Stimulated activated CD8-positive, alpha-beta memory T cell treated with anti-CD3 and anti-CD28 coated beads, Interleukin-7, amount 100 ng/mL, for 1 hour (primary cell): Measurements from ENCODE around the gene RGL1.

Experiments used
- DNase-seq, 2 donors: peaks; one replicate each; pipeline ENCODE4 v3.0.0-alpha.2; 2020; ENCODE audit warnings: low read depth in 2 of 2

RGL1 gene

DNA sequence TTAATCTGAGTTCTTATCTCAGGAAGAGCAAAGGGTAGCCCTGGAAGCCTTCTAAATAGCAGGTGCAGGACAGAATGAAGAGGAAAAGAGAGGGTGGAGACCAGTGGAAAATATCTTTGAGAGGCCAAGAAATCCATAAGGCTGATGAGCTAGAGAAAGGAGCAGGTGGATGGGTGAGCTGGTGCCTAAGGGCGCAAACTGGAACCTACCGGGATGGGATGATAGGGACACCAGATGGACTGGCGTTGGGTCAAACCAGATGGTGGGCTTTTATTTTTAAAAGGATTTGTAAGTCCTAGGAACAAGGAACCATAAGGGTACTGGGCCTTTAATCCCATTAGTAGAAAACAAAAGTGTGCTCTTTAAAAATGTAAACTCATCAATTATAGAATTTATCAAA lies 59.7 kb downstream of the RGL1 start:
- DNase-seq = no peak

DNA sequence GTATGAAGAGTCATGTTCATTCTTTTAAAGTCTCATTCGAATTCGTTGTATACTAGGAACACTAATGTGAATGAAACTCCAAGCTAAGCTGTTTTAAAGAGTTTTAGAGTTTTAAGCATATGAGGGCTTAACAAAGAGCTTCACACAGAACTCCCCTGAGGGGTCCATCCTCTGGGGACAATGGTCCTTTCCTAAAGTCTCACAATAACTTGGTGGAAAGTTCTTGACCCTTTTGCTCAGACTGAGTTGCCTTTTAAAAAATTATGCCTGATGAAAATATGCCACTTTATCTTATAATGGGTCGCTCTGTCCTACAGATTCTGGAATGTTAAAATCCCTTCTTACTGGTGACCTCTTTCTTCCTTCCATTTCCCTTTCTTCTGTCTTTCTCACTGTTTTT lies 64.3 kb downstream of the RGL1 start:
- no peak for DNase-seq

DNA sequence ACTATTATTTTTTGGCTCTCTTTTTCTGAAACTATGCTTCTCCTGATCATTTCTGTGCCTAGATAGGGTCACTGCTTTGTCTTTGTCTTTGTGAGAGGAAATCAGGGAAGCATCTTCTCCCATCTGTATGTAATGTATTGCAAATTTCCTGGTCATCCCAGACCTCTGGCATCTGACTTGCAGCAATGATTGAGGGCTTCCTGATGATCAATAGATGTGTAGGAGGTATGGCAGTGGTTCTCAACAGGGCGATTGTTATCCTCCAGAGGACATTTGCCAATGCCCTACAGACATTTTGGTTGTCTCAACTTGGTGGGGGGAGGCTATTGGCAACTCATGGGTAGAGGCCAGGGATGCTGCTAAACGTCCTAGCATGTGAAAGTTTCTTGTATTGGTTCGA lies 64.7 kb downstream of the RGL1 start:
- no peak for DNase-seq

DNA sequence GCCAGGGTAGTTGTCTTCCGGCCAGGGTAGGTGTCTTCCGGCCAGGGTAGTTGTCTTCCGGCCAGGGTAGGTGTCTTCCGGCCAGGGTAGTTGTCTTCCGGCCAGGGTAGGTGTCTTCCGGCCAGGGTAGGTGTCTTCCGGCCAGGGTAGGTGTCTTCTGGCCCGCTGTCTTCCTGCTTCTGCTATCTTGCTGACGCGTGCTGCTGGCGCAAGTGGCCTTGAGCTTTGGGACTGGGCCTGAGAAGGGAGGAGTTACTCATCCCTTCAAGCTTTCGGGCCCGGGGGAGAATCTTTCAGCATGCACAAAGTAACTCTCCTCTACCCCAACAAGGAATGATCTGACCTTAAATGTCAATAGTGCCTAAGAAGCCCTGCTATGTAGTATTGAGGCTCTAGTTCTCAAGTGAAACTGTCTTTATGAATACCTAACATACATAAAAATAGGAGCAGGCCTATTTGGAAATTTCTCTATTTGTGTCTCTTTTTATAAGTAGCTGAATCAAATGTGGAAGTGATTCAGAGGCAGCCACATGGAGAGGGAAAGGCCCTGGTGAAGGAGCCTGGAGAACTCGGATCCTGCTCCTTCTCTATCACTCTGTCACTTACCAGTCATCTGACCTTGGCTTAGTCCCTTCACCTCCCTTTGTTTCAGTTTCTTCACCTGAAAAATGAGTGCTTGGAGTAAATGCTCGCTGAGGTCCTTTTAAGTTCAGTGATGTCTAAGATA lies 65.6 kb downstream of the RGL1 start:
- no peak for DNase-seq

DNA sequence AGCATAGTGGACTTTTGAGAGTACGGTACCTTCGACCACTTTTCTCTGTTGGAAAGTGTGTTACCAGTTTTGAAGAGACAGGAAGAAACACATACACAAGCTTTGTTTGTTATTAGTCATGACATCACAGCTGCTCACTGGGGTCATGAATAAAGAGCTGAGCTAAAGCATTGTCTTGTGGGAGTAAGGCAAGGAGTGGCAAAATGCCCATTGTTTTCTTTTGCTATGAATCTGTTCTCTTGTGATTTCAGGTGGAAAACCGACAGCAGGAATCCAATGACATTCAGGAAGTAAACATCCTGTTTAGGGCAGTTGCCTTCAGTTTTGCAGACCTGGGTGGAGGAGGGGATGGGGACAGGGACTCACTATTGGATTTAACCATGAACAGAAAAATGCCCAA lies 66.2 kb downstream of the RGL1 start:
- no peak for DNase-seq

DNA sequence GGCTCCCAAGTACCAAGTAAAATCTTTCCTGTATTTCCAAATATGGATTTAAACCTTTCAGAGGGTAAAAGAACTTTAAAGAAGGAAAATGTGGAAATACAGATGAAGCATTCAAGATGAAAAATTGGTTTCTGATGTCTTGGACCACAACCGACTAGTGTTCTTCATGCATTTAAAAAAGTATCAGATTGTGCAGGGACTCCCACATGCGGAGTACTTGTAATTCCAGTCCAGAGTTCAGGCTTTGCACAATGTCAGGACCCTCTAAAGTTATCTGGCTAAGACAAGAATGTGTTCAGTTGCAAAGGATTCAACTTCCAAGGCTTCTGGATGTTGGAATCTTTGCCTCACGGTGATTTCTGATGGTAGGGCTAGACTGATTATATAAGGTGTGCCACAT lies 66.7 kb downstream of the RGL1 start:
- DNase-seq = no peak

DNA sequence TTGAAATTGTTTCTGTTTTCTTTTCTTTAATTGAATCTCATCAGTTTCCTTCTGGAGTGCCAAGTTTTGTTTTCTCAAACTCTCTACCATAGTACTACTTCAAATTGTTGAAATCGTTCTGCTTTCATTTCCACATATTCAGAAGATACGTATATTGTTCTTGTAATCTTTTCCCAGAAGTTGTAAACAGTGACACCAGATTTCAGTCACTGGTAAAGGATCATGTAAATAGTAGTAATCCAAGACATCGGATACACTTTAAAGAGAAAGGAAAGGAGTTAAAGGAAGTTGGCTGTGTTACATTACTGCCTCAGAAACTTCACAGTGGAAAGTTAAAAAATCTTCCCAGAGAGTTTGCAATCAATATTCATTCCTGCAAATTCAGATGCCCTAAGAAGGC lies 67.5 kb downstream of the RGL1 start:
- DNase-seq = no peak

DNA sequence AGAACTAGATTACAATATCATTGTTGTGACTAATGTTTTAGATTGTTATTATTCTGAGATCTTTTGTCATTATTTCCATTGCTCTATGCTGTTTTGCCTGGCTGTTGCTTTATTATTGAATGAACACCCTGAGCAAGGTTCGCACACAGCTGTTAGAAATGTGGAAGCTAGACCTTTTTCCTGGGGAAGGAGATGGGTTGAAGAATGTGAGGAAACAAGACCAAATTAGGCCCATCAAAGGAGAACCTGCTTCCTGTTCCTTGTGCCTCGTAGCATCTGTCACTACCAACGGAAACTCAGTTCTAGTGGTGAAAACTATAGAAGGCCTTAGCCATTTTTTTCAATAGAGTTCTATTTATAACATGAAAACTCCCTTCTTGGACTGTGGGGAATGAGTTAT lies 68.7 kb downstream of the RGL1 start:
- DNase-seq = no peak

DNA sequence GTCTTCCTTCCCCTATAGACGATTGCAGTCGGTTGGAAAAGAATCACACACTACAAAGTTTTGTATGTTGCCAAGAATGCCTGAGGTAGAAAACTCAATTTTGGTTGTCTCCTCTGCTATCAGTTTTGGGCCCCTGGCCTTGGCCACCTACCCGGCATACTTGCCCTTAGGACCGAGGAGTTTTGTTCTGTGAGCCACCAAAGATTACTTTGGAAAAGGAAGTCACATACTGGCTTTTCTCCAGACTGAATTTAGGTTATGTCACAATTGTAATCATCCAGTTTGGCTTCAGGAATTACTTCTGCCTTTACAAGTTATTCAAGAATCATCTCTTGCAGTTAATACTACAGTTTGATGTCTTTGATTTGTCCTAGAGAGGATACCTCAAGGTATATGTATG lies 71.4 kb downstream of the RGL1 start:
- no peak for DNase-seq

DNA sequence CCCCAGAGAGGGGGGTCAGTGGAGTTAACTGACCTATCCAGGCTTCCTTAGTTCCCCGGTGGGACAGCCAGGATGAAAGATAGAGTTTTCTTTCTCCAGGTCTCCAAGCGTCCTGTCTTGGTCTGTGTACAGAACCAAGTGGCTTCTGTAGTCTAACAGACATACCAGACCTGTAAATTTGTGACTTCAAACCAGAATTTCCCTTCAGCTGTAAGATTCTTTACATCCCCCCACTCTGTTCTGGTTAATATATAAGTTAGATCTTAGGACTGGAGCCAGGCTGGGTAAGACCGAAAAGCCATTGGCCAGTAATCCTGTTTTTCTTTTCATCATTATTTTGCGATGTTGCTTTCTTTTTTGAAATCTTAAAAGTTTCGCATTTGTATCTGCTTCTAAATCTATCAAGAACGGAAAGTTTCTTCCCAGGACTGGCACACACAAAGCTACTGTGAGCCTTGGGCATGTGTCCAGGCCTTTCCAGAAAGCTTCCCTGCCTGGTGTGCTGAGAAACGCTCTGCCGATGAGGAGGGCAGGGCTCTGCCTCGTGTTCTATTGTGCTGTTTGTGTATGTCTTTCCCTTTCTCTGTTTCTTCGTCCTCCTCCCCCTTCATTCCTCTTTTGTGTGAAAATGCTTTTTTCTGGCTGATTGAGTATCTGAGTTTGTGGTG lies 72.3 kb downstream of the RGL1 start:
- DNase-seq = no peak

DNA sequence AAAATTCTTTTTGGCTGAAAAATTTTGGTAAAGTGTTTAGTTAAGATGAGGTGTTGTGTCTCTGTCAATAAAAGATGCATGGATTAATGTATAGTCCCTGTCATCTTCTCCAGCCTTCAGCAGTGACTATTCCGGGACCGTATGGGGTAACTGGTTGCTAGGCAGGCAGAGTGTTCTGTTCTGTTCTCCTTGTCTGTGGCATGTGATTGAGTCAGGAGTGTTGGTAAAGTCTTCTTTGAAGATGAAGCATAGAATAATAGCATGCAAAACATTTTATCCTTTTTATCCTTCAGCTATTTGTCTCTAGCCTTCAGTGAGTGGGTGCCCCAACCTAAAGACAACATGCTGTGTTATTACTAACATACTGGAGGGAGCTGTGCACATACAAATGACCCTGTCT lies 74.6 kb downstream of the RGL1 start:
- DNase-seq = no peak

DNA sequence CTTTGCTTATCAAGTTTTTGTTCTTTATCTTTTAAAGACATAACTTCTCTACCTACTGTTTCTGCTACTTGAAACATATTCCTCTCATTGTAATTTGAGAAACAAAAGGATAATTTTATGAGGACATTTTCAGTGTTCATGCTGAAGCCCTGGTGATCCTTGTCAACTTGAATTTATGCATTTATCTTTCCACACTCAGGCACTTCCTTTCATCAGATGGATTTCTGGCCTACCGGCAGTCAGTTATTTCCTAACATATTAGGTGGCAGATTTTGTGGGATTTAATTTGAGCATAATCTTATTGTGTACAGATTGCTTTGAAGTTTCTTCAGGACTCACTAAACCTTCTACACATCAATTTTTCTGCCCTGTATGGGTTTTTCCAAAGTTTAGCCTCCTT lies 75.0 kb downstream of the RGL1 start:
- no peak for DNase-seq

DNA sequence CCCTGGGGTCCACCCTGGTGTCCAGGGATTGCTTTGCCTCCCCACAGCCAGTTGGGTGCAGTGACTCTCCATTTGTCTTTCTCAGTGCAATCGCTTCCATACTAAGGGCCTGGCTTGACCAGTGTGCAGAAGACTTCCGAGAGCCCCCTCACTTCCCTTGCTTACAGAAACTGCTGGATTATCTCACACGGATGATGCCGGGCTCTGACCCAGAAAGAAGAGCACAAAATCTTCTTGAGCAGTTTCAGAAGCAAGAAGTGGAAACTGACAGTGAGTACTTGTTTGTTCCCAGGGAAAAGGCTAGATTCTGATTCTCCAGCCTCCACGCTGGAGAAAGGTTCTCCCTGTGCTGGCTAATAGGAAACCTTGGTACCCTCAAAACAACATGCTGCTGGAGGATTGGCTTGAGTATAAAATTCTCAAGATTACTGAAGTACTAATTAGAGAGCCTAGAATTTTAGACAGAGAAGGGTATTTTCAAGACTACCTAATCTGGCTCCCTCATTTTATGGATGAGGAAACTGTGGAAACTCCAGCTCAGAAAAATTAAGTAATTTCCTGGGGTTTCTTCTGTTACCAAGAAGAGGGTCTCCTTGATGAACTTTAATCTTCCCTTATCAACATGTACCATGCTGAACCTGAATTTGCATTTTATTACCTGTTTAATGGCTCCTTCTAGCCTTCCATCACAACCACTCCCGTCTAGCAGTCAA lies 75.8 kb downstream of the RGL1 start:
- DNase-seq = no peak

DNA sequence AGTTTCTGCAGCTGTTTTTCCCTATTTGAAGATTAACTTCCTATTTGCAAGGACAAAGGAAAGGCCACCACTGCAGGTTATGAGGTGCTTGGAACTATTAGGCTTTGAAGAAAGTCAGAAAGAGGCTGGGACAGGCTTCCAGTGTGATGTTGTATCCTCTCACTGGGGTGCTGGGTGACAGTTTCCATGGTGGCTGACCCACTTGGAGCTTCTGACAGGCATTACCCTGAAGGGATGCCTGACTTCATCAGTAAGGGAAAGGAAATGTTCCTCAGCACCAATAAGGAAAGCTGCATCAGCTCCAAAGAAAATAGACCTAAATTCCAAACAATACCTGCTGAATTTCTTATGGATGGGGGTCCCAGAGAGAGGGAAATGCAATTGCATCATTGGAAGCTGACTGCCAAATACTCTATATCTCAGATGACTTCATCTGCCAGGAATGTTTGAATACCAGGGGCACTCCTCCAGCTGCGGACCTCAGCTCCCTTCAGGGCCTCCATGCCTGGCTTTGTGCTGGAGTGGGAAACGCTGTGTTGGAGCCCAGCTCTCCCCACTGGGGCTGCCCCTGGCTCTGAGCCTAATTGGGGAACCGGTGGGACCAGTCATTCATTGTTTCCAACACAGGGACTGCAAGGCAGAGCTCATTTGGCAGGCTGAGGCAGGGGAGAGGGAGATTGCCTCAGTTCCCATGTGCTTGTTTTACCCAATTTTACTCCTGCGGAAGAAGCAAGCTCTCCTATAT lies 76.6 kb downstream of the RGL1 start:
- no peak for DNase-seq

DNA sequence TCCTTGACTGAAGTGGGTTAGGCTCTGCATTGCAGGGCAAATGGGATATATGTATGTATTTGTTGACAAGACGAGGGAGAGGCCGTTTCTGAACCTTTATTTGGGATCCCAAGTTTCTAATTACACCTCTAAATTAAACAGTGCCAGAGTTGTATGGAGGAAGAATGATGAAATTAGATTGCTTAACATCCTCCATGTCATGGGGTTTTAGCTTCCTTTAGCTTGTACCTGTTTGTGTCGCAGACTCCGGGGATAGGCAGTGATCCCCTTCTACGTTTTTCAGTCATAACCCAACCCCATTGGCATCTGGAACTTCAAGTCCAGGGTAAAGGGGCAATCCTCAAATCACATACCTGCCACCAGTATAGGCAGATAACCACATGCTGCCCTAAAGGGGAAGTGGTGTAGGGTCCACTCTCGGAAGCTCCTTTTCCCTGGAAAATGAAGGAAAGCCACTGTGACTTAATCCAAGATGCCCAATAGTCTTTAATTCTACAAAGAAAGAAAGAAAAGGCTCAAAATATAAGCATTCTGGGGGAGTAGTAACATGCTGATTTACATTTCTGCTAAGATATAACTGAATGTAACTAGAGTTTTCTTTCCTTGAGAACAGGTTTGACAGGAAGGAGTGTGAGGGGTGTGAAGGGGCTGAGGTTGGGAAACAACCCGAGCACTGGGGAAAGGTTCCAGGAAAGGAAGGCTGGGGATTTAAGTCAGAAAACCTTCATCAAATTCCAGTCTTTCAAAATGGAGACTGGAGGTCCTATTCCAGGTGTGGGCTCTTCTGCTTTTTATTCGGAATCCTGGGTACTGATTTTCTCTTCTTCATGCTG lies 77.6 kb downstream of the RGL1 start:
- no peak for DNase-seq

DNA sequence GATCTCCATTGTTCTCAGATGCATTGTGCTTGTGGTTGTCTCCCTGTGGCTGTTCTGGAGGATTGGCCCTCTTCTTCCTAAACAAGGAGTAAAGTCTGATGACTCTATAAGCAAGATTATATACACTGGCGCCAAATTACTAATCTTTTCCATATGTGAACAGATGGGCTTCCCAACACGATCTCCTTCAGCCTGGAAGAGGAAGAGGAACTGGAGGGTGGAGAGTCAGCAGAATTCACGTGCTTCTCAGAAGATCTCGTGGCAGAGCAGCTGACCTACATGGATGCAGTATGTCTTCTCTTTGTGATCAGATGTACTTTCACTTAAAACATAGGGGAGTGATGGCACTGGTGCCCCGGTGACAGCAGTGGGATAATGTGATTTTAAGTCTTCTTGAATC lies 78.7 kb downstream of the RGL1 start:
- no peak for DNase-seq

DNA sequence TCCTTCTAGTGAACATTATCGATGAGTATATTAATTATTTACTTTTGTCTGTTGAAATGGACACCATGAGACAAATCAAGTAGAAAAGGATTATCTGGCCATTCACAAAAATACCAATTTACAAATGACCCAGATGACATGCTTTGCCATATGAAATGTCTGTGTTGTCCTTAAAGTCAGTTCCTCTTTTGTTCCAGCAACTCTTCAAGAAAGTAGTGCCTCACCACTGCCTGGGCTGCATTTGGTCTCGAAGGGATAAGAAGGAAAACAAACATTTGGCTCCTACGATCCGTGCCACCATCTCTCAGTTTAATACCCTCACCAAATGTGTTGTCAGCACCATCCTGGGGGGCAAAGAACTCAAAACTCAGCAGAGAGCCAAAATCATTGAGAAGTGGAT lies 79.6 kb downstream of the RGL1 start:
- DNase-seq = no peak

DNA sequence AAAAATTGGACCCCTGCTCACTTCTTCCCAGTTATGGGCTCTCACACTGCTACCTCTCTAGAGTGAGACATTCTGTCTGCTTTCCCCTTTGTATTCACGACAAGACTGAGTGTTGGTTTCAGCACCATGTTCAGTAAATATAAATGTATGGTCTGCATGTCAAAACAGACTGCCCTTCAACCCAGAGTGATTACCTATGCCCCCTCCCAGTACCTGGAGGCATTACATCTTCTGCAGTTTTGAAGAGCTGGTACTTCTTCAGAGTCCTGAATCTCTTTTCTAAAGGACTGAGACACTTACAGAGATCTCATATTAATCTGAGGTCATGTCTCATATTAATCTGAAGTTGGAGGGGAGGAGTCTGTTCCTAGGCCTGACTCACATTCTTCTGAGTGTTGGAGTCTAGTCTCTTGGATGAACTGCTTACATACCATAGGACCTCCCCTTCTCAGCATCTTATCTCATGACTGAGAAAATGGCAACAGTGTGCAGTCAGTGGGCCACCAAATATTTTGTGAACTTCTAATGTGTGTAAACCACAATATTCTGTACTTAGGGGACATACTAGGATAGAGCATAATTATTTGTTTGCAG lies 80.3 kb downstream of the RGL1 start:
- no peak for DNase-seq

DNA sequence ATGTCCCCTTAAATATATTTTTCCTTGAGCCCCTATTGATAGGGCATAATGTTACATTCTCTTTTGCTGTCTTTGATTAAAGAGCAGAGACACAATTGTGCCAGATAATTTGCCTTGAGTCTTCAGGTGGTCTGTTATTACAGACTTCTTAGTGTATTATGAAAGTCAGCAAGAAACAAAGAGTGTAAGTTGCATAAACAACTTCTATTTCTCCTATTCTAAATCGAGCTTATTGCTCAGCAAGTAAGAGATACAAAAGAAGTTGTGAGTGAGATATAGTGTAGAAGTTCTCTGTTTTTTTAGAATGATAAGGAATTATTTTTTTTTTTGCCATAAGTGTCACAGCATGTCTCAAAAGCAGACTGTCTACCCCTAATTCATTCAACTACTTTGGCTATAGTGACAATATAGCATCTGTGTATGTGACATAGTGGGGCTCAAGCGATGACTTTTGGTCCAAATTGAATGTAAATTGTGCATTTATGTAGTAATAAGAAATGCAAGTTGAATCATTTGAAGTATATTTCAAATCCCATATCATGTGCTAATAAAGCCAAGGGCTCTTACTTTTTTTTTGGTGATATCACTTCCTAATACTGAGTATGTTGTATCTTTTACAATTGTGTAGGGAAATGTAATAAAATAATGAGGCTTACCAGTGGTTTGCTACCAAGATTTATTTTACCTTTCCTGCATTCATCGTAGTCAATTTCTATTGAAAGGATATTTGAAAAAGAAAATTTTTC lies 81.3 kb downstream of the RGL1 start:
- DNase-seq = no peak

DNA sequence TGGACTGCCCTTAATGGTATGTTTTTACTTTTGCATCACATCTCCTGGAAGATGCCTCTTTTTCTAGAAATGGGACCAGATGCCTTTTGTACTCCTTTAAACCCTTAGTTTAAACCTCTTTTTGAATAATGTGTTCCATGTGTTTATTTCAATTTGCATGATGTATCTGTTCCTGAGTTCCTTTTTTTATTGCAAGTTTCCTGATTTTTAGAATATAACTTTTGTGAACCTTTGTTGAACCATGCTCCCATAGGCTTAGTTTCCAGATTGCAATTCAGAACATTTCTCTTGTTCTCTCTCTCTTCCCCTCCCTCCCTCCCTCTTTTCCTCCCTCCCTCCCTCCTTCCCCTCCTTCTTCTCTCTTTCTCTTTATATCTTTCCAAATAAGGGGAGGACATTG lies 81.9 kb downstream of the RGL1 start:
- no peak for DNase-seq
